ENCODE measurements around the gene CABLES1.

CABLES1 gene

DNA sequence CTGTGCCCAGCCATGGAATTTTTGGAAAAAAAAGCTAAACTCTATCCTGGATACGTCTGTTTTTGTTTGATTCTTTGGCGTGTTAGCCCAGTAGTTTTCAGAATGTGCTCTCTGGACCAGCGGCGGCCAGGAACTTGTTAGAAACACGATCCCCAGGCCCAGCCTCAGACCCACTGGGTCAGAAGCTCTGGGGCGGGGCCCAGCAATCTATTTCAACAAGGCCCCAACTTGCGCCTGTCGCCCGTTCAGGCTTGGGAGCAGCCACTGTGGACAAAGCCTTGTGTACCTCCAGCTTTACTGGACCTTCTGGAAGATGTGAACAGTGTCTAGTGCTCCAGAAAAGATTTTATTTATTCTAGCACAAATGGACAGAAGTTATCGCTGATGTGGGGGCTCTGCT lies 14.3 kb downstream of the CABLES1 start:
- H3K18ac ChIP-seq (ENCODE audit: low read length) = no peak overlapping the region
- no peak overlapping the region for H3K4me2 ChIP-seq (ENCODE audit: low read length)
- H4K8ac ChIP-seq (ENCODE audit: low read depth, low read length) = no peak overlapping the region
- H4K12ac ChIP-seq (ENCODE audit: low read depth, low read length) = no peak overlapping the region
- no peak overlapping the region for H3K14ac ChIP-seq (ENCODE audit: low read length)
- H3K27me3 ChIP-seq (ENCODE audit: insufficient read depth, low read length) = no peaks in the 10 kb centered on the region
- no peak overlapping the region for H2AFZ ChIP-seq (ENCODE audit: insufficient read depth, low read length, poor library complexity)
- H3K4me3 ChIP-seq (ENCODE audit: low read depth, low read length) = no peak overlapping the region
- H4K91ac ChIP-seq (ENCODE audit: low read depth, low read length) = no peak overlapping the region
- DNase-seq = no peak
- no peaks in the 10 kb centered on the region for H3K9me3 ChIP-seq (ENCODE audit: insufficient read depth, low read depth, low read length)
- WGBS (ENCODE audit: extremely low coverage, insufficient coverage, insufficient read length) = no CpG with 5 or more reads among the region's 10 CpGs
- H3K79me2 ChIP-seq (ENCODE audit: control insufficient read depth, insufficient read depth, low read length, poor library complexity) = no peaks in the 10 kb centered on the region
- no peak overlapping the region for H2BK12ac ChIP-seq (ENCODE audit: low read length)
- H3K27ac ChIP-seq (ENCODE audit: low read depth, low read length) = no peak overlapping the region
- H3K36me3 ChIP-seq (ENCODE audit: control insufficient read depth in 1 of 2, insufficient read depth in 2 of 2, low read length in 2 of 2) = no peaks in the 10 kb centered on the region
- no peaks in the 10 kb centered on the region for H3K79me1 ChIP-seq (ENCODE audit: low read length)
- no peak overlapping the region for H3K23ac ChIP-seq (ENCODE audit: low read length)
- no peak overlapping the region for H2BK5ac ChIP-seq (ENCODE audit: low read depth, low read length, poor library complexity)
- no peak overlapping the region for H2BK120ac ChIP-seq (ENCODE audit: insufficient read depth, low read length, poor library complexity)
- H3K9ac ChIP-seq (ENCODE audit: low read length) = no peak overlapping the region
- H2AK5ac ChIP-seq (ENCODE audit: low read length) = no peak overlapping the region
- H3K4me1 ChIP-seq (ENCODE audit: control insufficient read depth in 1 of 2, insufficient read depth in 2 of 2, low read length in 2 of 2) = peaks cover under 1% of the 10 kb centered on the region in 2 experiments
- H3K4ac ChIP-seq (ENCODE audit: low read depth, low read length) = no peak overlapping the region

- Histone ChIP-seq H3K9me3 (ENCODE audit: insufficient read depth, low read depth, low read length) (no peaks in the 10 kb centered on the region), H3K27ac (ENCODE audit: low read depth, low read length) (no peak overlapping the region), H3K9ac (ENCODE audit: low read length) (no peak overlapping the region), H2BK12ac (ENCODE audit: low read length) (no peak overlapping the region), H4K91ac (ENCODE audit: low read depth, low read length) (no peak overlapping the region), H3K4ac (ENCODE audit: low read depth, low read length) (no peak overlapping the region), H3K36me3 (ENCODE audit: control insufficient read depth in 1 of 2, insufficient read depth in 2 of 2, low read length in 2 of 2) (no peaks in the 10 kb centered on the region), H3K27me3 (ENCODE audit: insufficient read depth, low read length) (no peaks in the 10 kb centered on the region), H3K23ac (ENCODE audit: low read length) (no peak overlapping the region), H2AK5ac (ENCODE audit: low read length) (no peak overlapping the region), H2BK5ac (ENCODE audit: low read depth, low read length, poor library complexity) (no peak overlapping the region), H2AFZ (ENCODE audit: insufficient read depth, low read length, poor library complexity) (no peak overlapping the region), H3K4me1 (ENCODE audit: control insufficient read depth in 1 of 2, insufficient read depth in 2 of 2, low read length in 2 of 2) (peaks cover 9% of the 10 kb centered on the region in 2 experiments), H4K12ac (ENCODE audit: low read depth, low read length) (no peak overlapping the region), H3K4me2 (ENCODE audit: low read length) (no peak overlapping the region), H3K79me2 (ENCODE audit: control insufficient read depth, insufficient read depth, low read length, poor library complexity) (no peaks in the 10 kb centered on the region), H3K18ac (ENCODE audit: low read length) (no peak overlapping the region), H3K14ac (ENCODE audit: low read length) (no peak overlapping the region), H3K79me1 (ENCODE audit: low read length) (peaks cover 1% of the 10 kb centered on the region), H2BK120ac (ENCODE audit: insufficient read depth, low read length, poor library complexity) (no peak overlapping the region), H4K8ac (ENCODE audit: low read depth, low read length) (no peak overlapping the region), H3K4me3 (ENCODE audit: low read depth, low read length) (no peak overlapping the region)
- no CpG with 5 or more reads among the region's 11 CpGs for WGBS (ENCODE audit: extremely low coverage, insufficient coverage, insufficient read length)
- DNase-seq = peak in 1 of 2 donors; percentile 42
Measured at GRCh38 chr18:23151414-23152099, 16.3 kb downstream of the CABLES1 start.

DNA sequence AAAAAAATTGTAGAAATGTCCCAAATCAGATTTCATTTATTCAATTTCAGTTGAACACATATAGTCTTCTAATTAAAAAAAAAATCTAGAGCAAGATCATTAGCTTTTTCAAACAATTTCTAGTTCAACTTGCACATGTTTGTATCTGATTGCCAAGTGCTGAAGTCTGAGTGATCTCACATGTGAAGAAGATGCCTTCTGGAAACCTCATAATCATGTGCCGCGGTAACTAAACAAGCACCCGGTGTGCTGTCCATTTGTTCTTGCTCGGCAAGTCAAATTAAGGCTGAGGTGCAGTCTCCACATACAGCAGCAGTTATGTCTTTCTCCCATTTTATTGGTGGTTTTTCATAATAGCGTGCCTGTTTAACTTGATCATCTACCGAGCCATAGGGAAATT lies 18.7 kb downstream of the CABLES1 start:
- H2AFZ ChIP-seq (ENCODE audit: insufficient read depth, low read length, poor library complexity) = no peak overlapping the region
- WGBS (ENCODE audit: extremely low coverage, insufficient coverage, insufficient read length) = no CpG with 5 or more reads among the region's 6 CpGs
- H3K79me1 ChIP-seq (ENCODE audit: low read length) = peaks cover 1% of the 10 kb centered on the region
- H3K27me3 ChIP-seq (ENCODE audit: insufficient read depth, low read length) = no peaks in the 10 kb centered on the region
- H4K91ac ChIP-seq (ENCODE audit: low read depth, low read length) = no peak overlapping the region
- H3K27ac ChIP-seq (ENCODE audit: low read depth, low read length) = no peak overlapping the region
- no peak overlapping the region for H2BK12ac ChIP-seq (ENCODE audit: low read length)
- H4K12ac ChIP-seq (ENCODE audit: low read depth, low read length) = no peak overlapping the region
- H3K9me3 ChIP-seq (ENCODE audit: insufficient read depth, low read depth, low read length) = no peaks in the 10 kb centered on the region
- no peak overlapping the region for H3K14ac ChIP-seq (ENCODE audit: low read length)
- no peak for DNase-seq
- no peak overlapping the region for H2BK120ac ChIP-seq (ENCODE audit: insufficient read depth, low read length, poor library complexity)
- H3K36me3 ChIP-seq (ENCODE audit: control insufficient read depth in 1 of 2, insufficient read depth in 2 of 2, low read length in 2 of 2) = no peaks in the 10 kb centered on the region
- H3K4me3 ChIP-seq (ENCODE audit: low read depth, low read length) = no peak overlapping the region
- no peak overlapping the region for H2AK5ac ChIP-seq (ENCODE audit: low read length)
- H3K4me2 ChIP-seq (ENCODE audit: low read length) = no peak overlapping the region
- H3K9ac ChIP-seq (ENCODE audit: low read length) = no peak overlapping the region
- H3K4me1 ChIP-seq (ENCODE audit: control insufficient read depth in 1 of 2, insufficient read depth in 2 of 2, low read length in 2 of 2) = peaks cover 9% of the 10 kb centered on the region in 2 experiments
- H4K8ac ChIP-seq (ENCODE audit: low read depth, low read length) = no peak overlapping the region
- H3K23ac ChIP-seq (ENCODE audit: low read length) = no peak overlapping the region
- H3K4ac ChIP-seq (ENCODE audit: low read depth, low read length) = no peak overlapping the region
- no peak overlapping the region for H2BK5ac ChIP-seq (ENCODE audit: low read depth, low read length, poor library complexity)
- H3K79me2 ChIP-seq (ENCODE audit: control insufficient read depth, insufficient read depth, low read length, poor library complexity) = peaks cover 2% of the 10 kb centered on the region
- no peak overlapping the region for H3K18ac ChIP-seq (ENCODE audit: low read length)

- no peak for DNase-seq
- Histone ChIP-seq H3K4ac (ENCODE audit: low read depth, low read length) (no peak overlapping the region), H4K12ac (ENCODE audit: low read depth, low read length) (no peak overlapping the region), H3K9me3 (ENCODE audit: insufficient read depth, low read depth, low read length) (no peaks in the 10 kb centered on the region), H3K27ac (ENCODE audit: low read depth, low read length) (no peak overlapping the region), H3K27me3 (ENCODE audit: insufficient read depth, low read length) (no peaks in the 10 kb centered on the region), H3K79me2 (ENCODE audit: control insufficient read depth, insufficient read depth, low read length, poor library complexity) (peaks cover 2% of the 10 kb centered on the region), H2AFZ (ENCODE audit: insufficient read depth, low read length, poor library complexity) (no peak overlapping the region), H4K91ac (ENCODE audit: low read depth, low read length) (no peak overlapping the region), H3K79me1 (ENCODE audit: low read length) (peaks cover 1% of the 10 kb centered on the region), H2BK5ac (ENCODE audit: low read depth, low read length, poor library complexity) (no peak overlapping the region), H3K4me3 (ENCODE audit: low read depth, low read length) (no peak overlapping the region), H3K36me3 (ENCODE audit: control insufficient read depth in 1 of 2, insufficient read depth in 2 of 2, low read length in 2 of 2) (no peaks in the 10 kb centered on the region), H4K8ac (ENCODE audit: low read depth, low read length) (no peak overlapping the region), H2BK120ac (ENCODE audit: insufficient read depth, low read length, poor library complexity) (no peak overlapping the region), H3K18ac (ENCODE audit: low read length) (no peak overlapping the region), H3K4me2 (ENCODE audit: low read length) (no peak overlapping the region), H3K9ac (ENCODE audit: low read length) (no peak overlapping the region), H3K4me1 (ENCODE audit: control insufficient read depth in 1 of 2, insufficient read depth in 2 of 2, low read length in 2 of 2) (peaks cover 9% of the 10 kb centered on the region in 2 experiments), H3K23ac (ENCODE audit: low read length) (no peak overlapping the region), H2AK5ac (ENCODE audit: low read length) (no peak overlapping the region), H2BK12ac (ENCODE audit: low read length) (no peak overlapping the region), H3K14ac (ENCODE audit: low read length) (no peak overlapping the region)
- no CpG with 5 or more reads among the region's 5 CpGs for WGBS (ENCODE audit: extremely low coverage, insufficient coverage, insufficient read length)
Measured at GRCh38 chr18:23154823-23155500, 19.7 kb downstream of the CABLES1 start.
